ENCODE data around the gene GATA6. TPM values are rescaled to one million over a fixed set of nuclear protein-coding genes. Genes with fewer than 3 reads are reported as not detected.
A peak's percentile ranks its signal among the peaks of the same experiment; 100 is the strongest.

The GATA6 gene
- total RNA-seq, 1 experiment from 2014 or later = 54.6 TPM

DNA sequence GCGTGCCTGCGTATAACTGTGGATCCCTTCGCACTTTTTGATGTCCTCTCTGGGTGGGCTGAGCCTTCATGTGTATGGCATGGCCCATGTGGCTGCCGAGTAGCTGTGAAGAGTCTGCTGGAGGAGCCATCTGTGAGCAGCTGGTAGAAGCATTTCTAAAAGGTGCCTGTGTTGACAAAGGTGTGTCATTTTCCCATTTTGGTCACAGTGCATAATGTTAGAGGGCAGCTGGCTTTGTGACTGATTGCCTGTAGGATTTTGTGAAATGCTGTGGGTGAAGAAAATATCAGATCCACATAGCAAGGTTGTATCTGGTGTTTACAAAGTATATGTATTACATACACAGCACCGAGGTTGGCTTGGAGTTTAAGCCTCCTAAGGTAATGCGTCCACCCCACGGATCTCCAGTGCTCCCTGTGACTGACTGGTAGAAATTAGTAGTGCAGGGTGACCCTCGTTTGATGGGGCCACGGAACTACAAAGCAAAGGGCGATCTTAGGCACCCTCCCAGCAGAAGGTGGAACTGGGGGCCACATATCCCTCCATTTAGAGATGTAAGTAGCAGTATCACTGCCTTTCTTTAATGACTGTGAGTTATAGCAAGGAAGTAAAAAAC is 16.5 kb downstream of the GATA6 start:
- TF ChIP-seq, protein P1, sequence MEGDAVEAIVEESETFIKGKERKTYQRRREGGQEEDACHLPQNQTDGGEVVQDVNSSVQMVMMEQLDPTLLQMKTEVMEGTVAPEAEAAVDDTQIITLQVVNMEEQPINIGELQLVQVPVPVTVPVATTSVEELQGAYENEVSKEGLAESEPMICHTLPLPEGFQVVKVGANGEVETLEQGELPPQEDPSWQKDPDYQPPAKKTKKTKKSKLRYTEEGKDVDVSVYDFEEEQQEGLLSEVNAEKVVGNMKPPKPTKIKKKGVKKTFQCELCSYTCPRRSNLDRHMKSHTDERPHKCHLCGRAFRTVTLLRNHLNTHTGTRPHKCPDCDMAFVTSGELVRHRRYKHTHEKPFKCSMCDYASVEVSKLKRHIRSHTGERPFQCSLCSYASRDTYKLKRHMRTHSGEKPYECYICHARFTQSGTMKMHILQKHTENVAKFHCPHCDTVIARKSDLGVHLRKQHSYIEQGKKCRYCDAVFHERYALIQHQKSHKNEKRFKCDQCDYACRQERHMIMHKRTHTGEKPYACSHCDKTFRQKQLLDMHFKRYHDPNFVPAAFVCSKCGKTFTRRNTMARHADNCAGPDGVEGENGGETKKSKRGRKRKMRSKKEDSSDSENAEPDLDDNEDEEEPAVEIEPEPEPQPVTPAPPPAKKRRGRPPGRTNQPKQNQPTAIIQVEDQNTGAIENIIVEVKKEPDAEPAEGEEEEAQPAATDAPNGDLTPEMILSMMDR (IDR thresholded peaks at IDR 0.05; ENCODE audit: unreplicated experiment) = no peak
- no TSS peak for BruUV-seq (replicated peaks)
- intact Hi-C loops (cut with micrococcal nuclease; ENCODE audit: unreplicated experiment) = loop anchor here (10.0 kb wide), 2 partner anchors 249 to 529 kb away; no protein-coding TSS in a partner anchor
- Mint-ChIP-seq H3K27me3 (ENCODE audit: unreplicated experiment) (no peaks in the 10 kb centered on the region), H3K27ac (ENCODE audit: unreplicated experiment) (peak overlapping the region; percentile 93), H3K9me3 (ENCODE audit: low read depth, unreplicated experiment) (no peaks in the 10 kb centered on the region), H3K4me1 (ENCODE audit: low read depth, unreplicated experiment) (peaks cover 72% of the 10 kb centered on the region), H3K4me3 (ENCODE audit: low read depth, unreplicated experiment) (peak overlapping the region; percentile 58), H3K36me3 (ENCODE audit: insufficient read depth, unreplicated experiment) (peaks cover 96% of the 10 kb centered on the region)
- CTCF ChIA-PET = interaction anchor here (0.6 to 3.5 kb wide), 7 partner anchors 8 to 377 kb away, joined by 3 to 21 read pairs (median 5); no protein-coding TSS in a partner anchor
- DNase-seq = no peak

- CTCF ChIA-PET = interaction anchor here (1.2 to 3.5 kb wide), 5 partner anchors 8 to 242 kb away, joined by 3 to 21 read pairs (median 5); no protein-coding TSS in a partner anchor
- Mint-ChIP-seq H3K27ac (ENCODE audit: unreplicated experiment) (peak overlapping the region; percentile 93), H3K4me1 (ENCODE audit: low read depth, unreplicated experiment) (peaks cover 69% of the 10 kb centered on the region)
Observed at GRCh38 chr18:22186484-22186971, 17.1 kb downstream of the GATA6 start.

DNA sequence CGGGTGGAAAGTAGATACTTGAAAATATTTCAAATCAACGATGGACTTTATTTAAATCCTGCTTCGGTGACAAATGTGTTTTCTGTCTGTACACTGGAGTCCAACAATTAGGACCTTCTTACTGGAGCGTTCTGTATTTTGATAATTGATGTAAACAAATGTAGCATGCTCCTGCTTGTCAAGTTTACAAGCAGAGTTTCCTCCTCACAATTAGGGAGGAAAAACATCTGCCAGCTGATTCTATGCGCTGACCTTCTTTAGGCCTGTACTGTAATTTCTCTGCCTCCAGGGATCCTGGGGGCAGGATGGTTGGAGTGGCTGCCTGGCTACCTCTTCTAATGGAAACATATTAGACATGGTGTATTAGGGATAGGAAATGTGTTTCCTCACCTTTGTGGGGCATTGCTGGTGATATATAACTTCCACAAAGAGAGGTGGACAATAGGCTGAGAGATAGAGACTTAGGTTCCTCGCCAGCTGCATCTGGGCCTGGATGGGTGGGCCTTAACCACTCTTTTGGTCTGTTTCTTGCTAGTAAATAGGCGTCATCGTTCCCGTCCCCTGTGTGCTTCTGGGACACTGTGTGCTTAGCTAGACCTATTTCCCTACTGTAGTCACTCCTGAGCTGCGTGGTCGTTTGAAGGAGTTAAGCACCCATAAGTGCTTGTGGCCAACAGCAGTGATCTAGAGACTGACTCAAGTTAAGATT is 19.3 kb downstream of the GATA6 start:
- Mint-ChIP-seq H3K4me3 (ENCODE audit: low read depth, unreplicated experiment) (peak overlapping the region; percentile 50), H3K27ac (ENCODE audit: unreplicated experiment) (peak overlapping the region; percentile 94), H3K36me3 (ENCODE audit: insufficient read depth, unreplicated experiment) (peaks cover 89% of the 10 kb centered on the region), H3K27me3 (ENCODE audit: unreplicated experiment) (no peaks in the 10 kb centered on the region), H3K4me1 (ENCODE audit: low read depth, unreplicated experiment) (peaks cover 78% of the 10 kb centered on the region), H3K9me3 (ENCODE audit: low read depth, unreplicated experiment) (no peaks in the 10 kb centered on the region)
- no TSS peak for BruUV-seq (replicated peaks)
- CTCF ChIA-PET = interaction anchor here (1.0 to 1.4 kb wide), 2 partner anchors 14 to 374 kb away, joined by 3 to 4 read pairs; no protein-coding TSS in a partner anchor
- DNase-seq = no peak
- intact Hi-C loops (cut with micrococcal nuclease; ENCODE audit: unreplicated experiment) = loop anchor here (2.0 to 10.0 kb wide), 3 partner anchors 14 to 526 kb away; no protein-coding TSS in a partner anchor
- TF ChIP-seq, protein P1 (IDR thresholded peaks at IDR 0.05; ENCODE audit: unreplicated experiment) = no peak

More at GRCh38 chr18:22186484-22186971, 17.1 kb downstream of the GATA6 start:
- no peak for DNase-seq
- TF ChIP-seq, protein P1 (IDR thresholded peaks at IDR 0.05; ENCODE audit: unreplicated experiment) = no peak
- peaks cover 92% of the 10 kb centered on the region for H3K36me3 Mint-ChIP-seq (ENCODE audit: insufficient read depth, unreplicated experiment)
- BruUV-seq (replicated peaks) = no TSS peak
- no peaks in the 10 kb centered on the region for H3K27me3 Mint-ChIP-seq (ENCODE audit: unreplicated experiment)
- intact Hi-C loops (cut with micrococcal nuclease; ENCODE audit: unreplicated experiment) = loop anchor here (10.0 kb wide), 2 partner anchors 248 to 528 kb away; no protein-coding TSS in a partner anchor
- peak overlapping the region; percentile 58 for H3K4me3 Mint-ChIP-seq (ENCODE audit: low read depth, unreplicated experiment)
- no peaks in the 10 kb centered on the region for H3K9me3 Mint-ChIP-seq (ENCODE audit: low read depth, unreplicated experiment)

DNA sequence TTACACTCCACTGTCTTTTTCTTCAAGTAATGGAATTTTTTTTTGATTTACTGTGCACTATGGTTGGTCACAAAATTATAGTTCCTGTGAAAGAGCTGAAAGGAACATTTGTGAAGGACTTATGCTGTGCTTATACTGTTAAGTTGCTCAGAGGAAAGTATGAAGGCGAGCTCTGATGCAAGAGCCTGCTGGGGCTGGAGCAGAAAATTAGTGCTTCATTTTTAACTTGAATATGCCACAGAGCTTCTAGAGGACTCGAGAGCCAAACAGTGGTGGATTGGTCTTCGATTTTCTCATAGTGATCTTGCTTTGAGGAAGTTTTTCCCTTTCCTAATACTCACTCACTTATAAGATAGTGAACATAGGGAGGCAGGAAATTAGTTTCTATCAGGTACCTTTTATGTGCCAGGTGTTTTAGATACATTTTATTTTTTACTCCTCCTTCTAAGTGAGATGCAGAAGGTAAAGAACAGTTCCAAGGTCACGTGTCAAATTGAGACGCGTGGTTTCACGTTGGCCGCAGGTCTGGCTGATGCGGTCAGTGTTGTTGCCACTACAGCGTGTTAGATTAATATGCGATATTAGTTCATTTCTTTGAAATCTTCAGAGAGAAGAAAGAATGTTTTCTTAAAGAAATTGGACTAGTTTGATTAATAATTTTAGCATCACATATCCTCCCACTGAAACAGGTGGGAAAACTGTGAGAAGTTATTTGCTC is 20.2 kb downstream of the GATA6 start:
- Mint-ChIP-seq H3K27me3 (ENCODE audit: unreplicated experiment) (no peaks in the 10 kb centered on the region), H3K36me3 (ENCODE audit: insufficient read depth, unreplicated experiment) (peaks cover 89% of the 10 kb centered on the region), H3K27ac (ENCODE audit: unreplicated experiment) (peak overlapping the region; percentile 94), H3K4me1 (ENCODE audit: low read depth, unreplicated experiment) (peaks cover 79% of the 10 kb centered on the region), H3K9me3 (ENCODE audit: low read depth, unreplicated experiment) (no peaks in the 10 kb centered on the region), H3K4me3 (ENCODE audit: low read depth, unreplicated experiment) (peak overlapping the region; percentile 50)
- TF ChIP-seq, protein P1 (IDR thresholded peaks at IDR 0.05; ENCODE audit: unreplicated experiment) = no peak
- intact Hi-C loops (cut with micrococcal nuclease; ENCODE audit: unreplicated experiment) = loop anchor here (2.0 to 10.0 kb wide), 5 partner anchors 15 to 525 kb away; no protein-coding TSS in a partner anchor
- CTCF ChIA-PET = interaction anchor here (1.0 to 1.4 kb wide), 2 partner anchors 15 to 373 kb away, joined by 3 to 4 read pairs; no protein-coding TSS in a partner anchor
- no TSS peak for BruUV-seq (replicated peaks)
- DNase-seq = no peak

Measured in Calu3 (cell line).